ENCODE data around the gene PYDC1. TPM values are rescaled to one million over a fixed set of nuclear protein-coding genes. Genes with fewer than 3 reads are reported as not detected.

Gene PYDC1
- total RNA-seq, 4 donors from 2014 or later = not detected

- Histone ChIP-seq H3K4me1 (peaks cover 23 to 70% (median 33%) of the 10 kb centered on the region in 3 donors), H3K9me3 (no peaks in the 10 kb centered on the region), H3K4me3 (no peak overlapping the region), H3K27ac (no peak overlapping the region), H3K27me3 (no peaks in the 10 kb centered on the region), H3K36me3 (peaks cover 32 to 67% (median 52%) of the 10 kb centered on the region in 3 donors)
- no peak for DNase-seq
- WGBS, 2 donors = 62 to 76% methylated on average over 10 of the region's 10 CpGs
- no peak for TF ChIP-seq CTCF (IDR thresholded peaks at IDR 0.05)
- TF ChIP-seq POLR2A (IDR thresholded peaks at IDR 0.05) = no peak
- intact Hi-C loops (cut with DNase I) = no loop called here
Measured at GRCh38 chr16:31183432-31184428, 33.2 kb downstream of the PYDC1 start.

- Histone ChIP-seq H3K36me3 (peaks cover 27 to 53% (median 41%) of the 10 kb centered on the region in 3 donors), H3K9me3 (no peaks in the 10 kb centered on the region), H3K27me3 (no peaks in the 10 kb centered on the region), H3K27ac (peak overlapping the region in 1 of 4 donors; percentile 11), H3K4me1 (peaks cover 25 to 75% (median 36%) of the 10 kb centered on the region in 3 donors), H3K4me3 (peak overlapping the region; percentile 10 to 98 (median 86))
- 5 to 17% methylated on average over 7 of the region's 7 CpGs for WGBS, 2 donors
- intact Hi-C loops (cut with DNase I) = no loop called here
- TF ChIP-seq CTCF (IDR thresholded peaks at IDR 0.05) (no peak), POLR2A (IDR thresholded peaks at IDR 0.05) (no peak)
- no peak for DNase-seq
Measured at GRCh38 chr16:31182391-31182790, 34.5 kb downstream of the PYDC1 start.

GRCh38 chr16:31181102-31181830 is 35.7 kb downstream of the PYDC1 start:
- H3K9me3 ChIP-seq = no peaks in the 10 kb centered on the region
- intact Hi-C loops (cut with DNase I) = no loop called here
- TF ChIP-seq POLR2A (IDR thresholded peaks at IDR 0.05) (no peak), CTCF (IDR thresholded peaks at IDR 0.05) (no peak)

GRCh38 chr16:31179747-31180459 is 37.0 kb downstream of the PYDC1 start, which contains the start of gene FUS:
Gene FUS (plus strand): TSS chr16:31180139. CDS start chr16:31180215, 76 bp downstream.
- Histone ChIP-seq H3K4me3 (peak within 1 kb of the TSS; percentile 84 to 98 (median 93)), H3K4me1 (peaks cover 25 to 51% (median 36%) of the 10 kb centered on the region in 3 donors), H3K27me3 (no peaks in the 10 kb centered on the region), H3K9me3 (no peaks in the 10 kb centered on the region), H3K36me3 (peaks cover 12 to 29% (median 21%) of the 10 kb centered on the region in 3 donors), H3K27ac (peak within 1 kb of the TSS; percentile 95 to 99 (median 98))
- TF ChIP-seq CTCF (IDR thresholded peaks at IDR 0.05) = peak in 3 of 6 experiments; percentile 3 to 25 (median 12)
- TF ChIP-seq POLR2A (IDR thresholded peaks at IDR 0.05) = peak; percentile 78 to 100 (median 91)
- WGBS, 2 donors = 0% methylated on average over 6 to 13 of the region's 69 CpGs
- DNase-seq = peak; percentile 59
- intact Hi-C loops (cut with DNase I) = no loop called here

More at GRCh38 chr16:31181102-31181830, 35.7 kb downstream of the PYDC1 start:
- Histone ChIP-seq H3K4me1 (peaks cover 25 to 63% (median 36%) of the 10 kb centered on the region in 3 donors), H3K36me3 (peaks cover 25 to 42% (median 34%) of the 10 kb centered on the region in 3 donors), H3K27me3 (no peaks in the 10 kb centered on the region), H3K4me3 (peak overlapping the region; percentile 84 to 98 (median 93)), H3K27ac (peak overlapping the region; percentile 95 to 99 (median 98))
- 1 to 3% methylated on average over 28 to 29 of the region's 31 CpGs for WGBS, 2 donors
- DNase-seq = no peak
